Kidney epithelial cell (primary cell): ENCODE data around the gene SLX9. TPM values are rescaled to one million over a fixed set of nuclear protein-coding genes. Genes with fewer than 3 reads are reported as not detected.

Experiments used
- DNase-seq: peaks from one replicate; pipeline ENCODE4 v3.0.0-alpha.2; 2010; ENCODE audit warnings: low read depth
- H3K27me3 ChIP-seq: 2 replicates; pipeline ENCODE4 v1.6.0; 2011; ENCODE audit warnings: low read length; ENCODE audit not compliant: control insufficient read depth, insufficient read depth
- H3K36me3 ChIP-seq: 2 replicates; pipeline ENCODE4 v1.5.1; 2011; ENCODE audit warnings: low read length; ENCODE audit not compliant: control insufficient read depth, insufficient read depth
- H3K4me3 ChIP-seq: 2 replicates; pipeline ENCODE4 v1.5.1; 2011; ENCODE audit warnings: low read depth, mild to moderate bottlenecking, control low read depth, low read length
- CTCF ChIP-seq: IDR thresholded peaks from 2 replicates; pipeline ENCODE4 v1.5.1; 2011; ENCODE audit warnings: mild to moderate bottlenecking, moderate library complexity, low read length, control low read depth, inconsistent platforms; ENCODE audit not compliant: insufficient read depth, poor library complexity, severe bottlenecking
- total RNA-seq: library from RNA; depleted of rRNA; stranded (reverse); fragments of >200 nt; gene quantifications from 2 replicates; pipeline ENCODE4 v1.2.3, GENCODE V29; 2015

SLX9 gene
- total RNA-seq, 1 donor from 2014 or later: 38.6 TPM

GRCh38 chr21:44918107-44918470, 21.7 kb upstream of the SLX9 start:
- no peak for TF ChIP-seq CTCF
- Histone ChIP-seq H3K36me3 (no peaks in the 10 kb centered on the region), H3K27me3 (peaks cover 15% of the 10 kb centered on the region), H3K4me3 (no peak overlapping the region)
- no peak for DNase-seq

- peaks cover 15% of the 10 kb centered on the region for H3K27me3 ChIP-seq
- H3K36me3 ChIP-seq: no peaks in the 10 kb centered on the region
- no peak for TF ChIP-seq CTCF
- no peak for DNase-seq
- no peak overlapping the region for H3K4me3 ChIP-seq
Observed at GRCh38 chr21:44918581-44919033, 21.2 kb upstream of the SLX9 start.

GRCh38 chr21:44919111-44919912, 20.5 kb upstream of the SLX9 start:
- no peak for TF ChIP-seq CTCF
- H3K27me3 ChIP-seq: peaks cover 15% of the 10 kb centered on the region
- no peak overlapping the region for H3K4me3 ChIP-seq
- H3K36me3 ChIP-seq: no peaks in the 10 kb centered on the region
- DNase-seq: no peak

- TF ChIP-seq CTCF: no peak
- peaks cover 15% of the 10 kb centered on the region for H3K27me3 ChIP-seq
- H3K4me3 ChIP-seq: no peak overlapping the region
- DNase-seq: no peak
- H3K36me3 ChIP-seq: no peaks in the 10 kb centered on the region
Observed at GRCh38 chr21:44919913-44920693, 19.7 kb upstream of the SLX9 start.

- Histone ChIP-seq H3K27me3 (peaks cover 15% of the 10 kb centered on the region), H3K4me3 (no peak within 1 kb of the TSS), H3K36me3 (no peaks in the 10 kb centered on the region)
- no peak for TF ChIP-seq CTCF
- no peak for DNase-seq
Observed at GRCh38 chr21:44920694-44921604, 18.9 kb upstream of the SLX9 start, which contains the start of gene ITGB2. Gene ITGB2, minus strand, starts transcription at chr21:44920899. Its CDS starts 10,117 bp downstream, at chr21:44910782.
